H9 (cell line): ENCODE results near the gene SEMA3C. TPM values are rescaled to one million over a fixed set of nuclear protein-coding genes. Genes with fewer than 3 reads are reported as not detected.

Experiments
- DNase-seq: peaks from one replicate; pipeline ENCODE4 v3.0.0-alpha.2; 2017
- H2AFZ ChIP-seq: one replicate; pipeline ENCODE4 v1.6.1; 2013; ENCODE audit warnings: mild to moderate bottlenecking, low read length, control low read depth, moderate library complexity
- H2AK5ac ChIP-seq: 2 replicates; pipeline ENCODE4 v1.6.1; 2013; ENCODE audit warnings: low read length, control low read depth, mixed read lengths; ENCODE audit not compliant: insufficient read length
- H2BK120ac ChIP-seq: one replicate; pipeline ENCODE4 v1.6.1; 2013; ENCODE audit warnings: low read depth, mild to moderate bottlenecking, low read length, control low read depth, inconsistent platforms; ENCODE audit not compliant: poor library complexity, severe bottlenecking
- H2BK12ac ChIP-seq: 2 replicates; pipeline ENCODE4 v1.6.1; 2013; ENCODE audit warnings: low read length, control low read depth, mixed read lengths, low read depth; ENCODE audit not compliant: insufficient read length
- H2BK15ac ChIP-seq: 2 replicates; pipeline ENCODE4 v1.6.1; 2013; ENCODE audit warnings: low read depth, low read length, control low read depth
- H2BK20ac ChIP-seq: one replicate; pipeline ENCODE4 v1.6.1; 2013; ENCODE audit warnings: low read depth, mild to moderate bottlenecking, low read length, control low read depth, inconsistent platforms; ENCODE audit not compliant: poor library complexity, severe bottlenecking
- H2BK5ac ChIP-seq: 2 replicates; pipeline ENCODE4 v1.6.1; 2013; ENCODE audit warnings: low read length, control low read depth, mixed read lengths; ENCODE audit not compliant: insufficient read length
- H3K14ac ChIP-seq: 2 replicates; pipeline ENCODE4 v1.6.1; 2013; ENCODE audit warnings: low read length, control low read depth; ENCODE audit not compliant: insufficient read depth
- H3K18ac ChIP-seq: 2 replicates; pipeline ENCODE4 v1.6.1; 2013; ENCODE audit warnings: low read depth, mild to moderate bottlenecking, mixed read lengths, low read length, control low read depth; ENCODE audit not compliant: insufficient read length
- H3K23ac ChIP-seq: 2 replicates; pipeline ENCODE4 v1.6.1; 2013; ENCODE audit warnings: low read length, control low read depth, mixed read lengths, low read depth; ENCODE audit not compliant: insufficient read length
- H3K23me2 ChIP-seq: 2 replicates; pipeline ENCODE4 v1.6.1; 2013; ENCODE audit warnings: low read depth, mild to moderate bottlenecking, mixed read lengths, low read length, control low read depth; ENCODE audit not compliant: insufficient read length, poor library complexity, severe bottlenecking
- H3K27ac ChIP-seq: 2 replicates; pipeline ENCODE4 v1.5.1; 2013; ENCODE audit warnings: low read length, control low read depth, mixed read lengths, low read depth; ENCODE audit not compliant: insufficient read length
- H3K27me3 ChIP-seq: 2 replicates; pipeline ENCODE4 v1.6.1; 2013; ENCODE audit warnings: low read length, control low read depth, inconsistent platforms; ENCODE audit not compliant: insufficient read depth
- H3K4ac ChIP-seq: 2 replicates; pipeline ENCODE4 v1.6.1; 2013; ENCODE audit warnings: low read depth, mild to moderate bottlenecking, control low read depth, inconsistent platforms, low read length, moderate library complexity
- H3K4me1 ChIP-seq: 2 replicates; pipeline ENCODE4 v1.6.1; 2013; ENCODE audit warnings: low read length, control low read depth, inconsistent platforms; ENCODE audit not compliant: insufficient read depth
- H3K4me2 ChIP-seq: 2 replicates; pipeline ENCODE4 v1.6.1; 2013; ENCODE audit warnings: low read length, control low read depth, mixed read lengths; ENCODE audit not compliant: insufficient read length, insufficient read depth
- H3K56ac ChIP-seq: 2 replicates; pipeline ENCODE4 v1.6.1; 2013; ENCODE audit warnings: low read depth, mild to moderate bottlenecking, mixed read lengths, low read length, control low read depth; ENCODE audit not compliant: insufficient read length
- H3K79me1 ChIP-seq: 2 replicates; pipeline ENCODE4 v1.6.1; 2013; ENCODE audit warnings: low read depth, mild to moderate bottlenecking, moderate library complexity, low read length, control low read depth, inconsistent platforms; ENCODE audit not compliant: insufficient read depth, poor library complexity, severe bottlenecking
- H3K79me2 ChIP-seq: 2 replicates; pipeline ENCODE4 v1.6.1; 2013; ENCODE audit warnings: low read length, control low read depth, inconsistent platforms; ENCODE audit not compliant: insufficient read depth
- H3K9ac ChIP-seq: 2 replicates; pipeline ENCODE4 v1.6.1; 2013; ENCODE audit warnings: low read length, control low read depth, mixed read lengths; ENCODE audit not compliant: insufficient read length; ENCODE audit errors: extremely low read depth
- H3K9me3 ChIP-seq: one replicate; pipeline ENCODE4 v1.6.1; 2013; ENCODE audit warnings: low read depth, low read length, inconsistent platforms; ENCODE audit not compliant: control insufficient read depth
- H3T11ph ChIP-seq: one replicate; pipeline ENCODE4 v1.6.1; 2013; ENCODE audit warnings: mild to moderate bottlenecking, low read length, control low read depth, inconsistent platforms
- H4K20me1 ChIP-seq: one replicate; pipeline ENCODE4 v1.6.1; 2013; ENCODE audit not compliant: control insufficient read depth, insufficient read length, insufficient read depth
- H4K5ac ChIP-seq: 2 replicates; pipeline ENCODE4 v1.6.1; 2013; ENCODE audit warnings: low read depth, mild to moderate bottlenecking, mixed read lengths, low read length, control low read depth; ENCODE audit not compliant: insufficient read length
- H4K8ac ChIP-seq: replicated peaks from 2 replicates; pipeline ENCODE4 v1.6.1; 2013; ENCODE audit warnings: low read length, control low read depth, mixed read lengths, low read depth; ENCODE audit not compliant: insufficient read length
- H4K91ac ChIP-seq: 2 replicates; pipeline ENCODE4 v1.6.1; 2013; ENCODE audit warnings: low read depth, mild to moderate bottlenecking, moderate library complexity, mixed read lengths, low read length, control low read depth; ENCODE audit not compliant: insufficient read length
- H3K27ac Mint-ChIP-seq, 3 experiments: 2 replicates in 2 of 3; 3 replicates in 1 of 3; pipeline ENCODE4 v1.8.0; 2020 to 2021; ENCODE audit warnings: mixed read lengths in 3 of 3, mild to moderate bottlenecking in 1 of 3, moderate library complexity in 1 of 3
- H3K27me3 Mint-ChIP-seq: 2 replicates; pipeline ENCODE4 v1.8.0; 2021; ENCODE audit warnings: low read depth, mild to moderate bottlenecking, moderate library complexity, mixed read lengths
- H3K36me3 Mint-ChIP-seq, 3 experiments: 2 replicates in 2 of 3; 3 replicates in 1 of 3; pipeline ENCODE4 v1.8.0; 2020 to 2021; ENCODE audit warnings: low read depth in 3 of 3, mixed read lengths in 3 of 3; ENCODE audit not compliant: insufficient read depth in 1 of 3
- H3K4me1 Mint-ChIP-seq, 2 experiments: 2 replicates each; pipeline ENCODE4 v1.8.0; 2020; ENCODE audit warnings: mixed read lengths in 2 of 2
- H3K4me3 Mint-ChIP-seq, 2 experiments: 2 replicates in 1 of 2; 3 replicates in 1 of 2; pipeline ENCODE4 v1.8.0; 2020 to 2021; ENCODE audit warnings: mild to moderate bottlenecking in 2 of 2, mixed read lengths in 2 of 2, moderate library complexity in 1 of 2
- H3K9me3 Mint-ChIP-seq, 2 experiments: 2 replicates in 1 of 2; 3 replicates in 1 of 2; pipeline ENCODE4 v1.8.0; 2020; ENCODE audit warnings: mild to moderate bottlenecking in 2 of 2, mixed read lengths in 2 of 2, moderate library complexity in 1 of 2
- CTCF ChIP-seq: fragments of 200-600 bp; sonication (generic); conservative IDR thresholded peaks from 3 replicates; pipeline ENCODE4 v1.8.0; 2021; ENCODE audit warnings: antibody characterized with exemption, mild to moderate bottlenecking
- WGBS: extraction: QIAGEN DNeasy Blood & Tissue Kit; methylation state at CpG from one replicate; pipeline ENCODE4 v1.1.7; 2013; ENCODE audit warnings: missing lambda C conversion rate, low lambda C conversion rate, mixed read lengths; ENCODE audit not compliant: insufficient read length; ENCODE audit errors: extremely low coverage; 5-methylcytosine and 5-hydroxymethylcytosine counted together
- total RNA-seq: library from RNA; stranded (reverse); gene quantifications from 2 replicates; pipeline ENCODE4 v1.2.1, GENCODE V29; 2021

Gene SEMA3C
- total RNA-seq, 1 experiment from 2014 or later, result 1.6 TPM

DNA sequence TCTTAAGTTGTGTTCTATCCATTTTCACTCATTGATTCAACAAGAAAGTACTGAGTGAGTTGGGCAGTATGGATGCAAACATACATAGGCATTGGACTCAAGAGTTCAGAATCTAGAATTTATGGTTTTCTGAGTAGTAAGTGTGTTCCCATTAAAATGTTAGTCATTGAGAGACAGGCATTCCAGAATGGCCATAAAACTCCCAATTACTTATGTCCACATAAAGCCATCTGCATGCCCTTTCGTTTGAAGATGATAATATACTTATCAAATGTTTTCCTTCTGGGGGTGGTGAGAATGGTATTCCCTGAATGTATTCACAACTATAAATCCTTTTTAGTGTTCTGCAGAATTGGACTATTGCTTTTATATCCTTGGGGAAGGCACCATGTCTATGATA, 148.8 kb downstream of the SEMA3C start:
- no peak overlapping the region for H2BK15ac ChIP-seq
- no peak overlapping the region for H2BK120ac ChIP-seq
- H3K9me3 ChIP-seq, result no peaks in the 10 kb centered on the region
- H3T11ph ChIP-seq, result no peak overlapping the region
- no peak overlapping the region for H3K4me3 Mint-ChIP-seq
- H3K79me1 ChIP-seq, result no peaks in the 10 kb centered on the region
- H3K14ac ChIP-seq, result no peak overlapping the region
- H3K27me3 ChIP-seq, result no peaks in the 10 kb centered on the region
- no peaks in the 10 kb centered on the region; a peak in 1 of 7 replicates for H3K36me3 Mint-ChIP-seq
- H2BK12ac ChIP-seq, result no peak overlapping the region
- H2BK5ac ChIP-seq, result no peak overlapping the region
- H3K27ac Mint-ChIP-seq, result no peak overlapping the region
- H4K20me1 ChIP-seq, result peaks cover 3% of the 10 kb centered on the region
- H3K9ac ChIP-seq, result no peak overlapping the region
- H3K27me3 Mint-ChIP-seq, result peaks cover 24% of the 10 kb centered on the region
- H3K23ac ChIP-seq, result no peak overlapping the region
- no peak for TF ChIP-seq CTCF
- H3K4ac ChIP-seq, result no peak overlapping the region
- no peaks in the 10 kb centered on the region; a peak in 1 of 5 replicates for H3K9me3 Mint-ChIP-seq
- H4K8ac ChIP-seq, result no peak overlapping the region
- WGBS, result no CpG with 5 or more reads among the region's 1 CpG
- H3K4me1 Mint-ChIP-seq, result peaks cover 24 to 32% of the 10 kb centered on the region in 2 experiments
- H3K79me2 ChIP-seq, result no peaks in the 10 kb centered on the region
- H4K5ac ChIP-seq, result no peak overlapping the region
- H3K56ac ChIP-seq, result no peak overlapping the region
- H4K91ac ChIP-seq, result no peak overlapping the region
- no peaks in the 10 kb centered on the region for H3K23me2 ChIP-seq
- no peak overlapping the region for H3K18ac ChIP-seq
- H2BK20ac ChIP-seq, result no peak overlapping the region
- no peak overlapping the region for H2AK5ac ChIP-seq
- H2AFZ ChIP-seq, result no peak overlapping the region
- no peak for DNase-seq
- H3K4me1 ChIP-seq, result no peaks in the 10 kb centered on the region
- H3K4me2 ChIP-seq, result no peak overlapping the region
- no peak overlapping the region for H3K27ac ChIP-seq
